WTC11 (cell line): ENCODE data around the gene NAV2. TPM values are rescaled to one million over a fixed set of nuclear protein-coding genes. Genes with fewer than 3 reads are reported as not detected.

Experiments used
- ATAC-seq: fragments of 200-7000 bp; cut with Tn5 transposase; 2 replicates; pipeline ENCODE4 v1.10.0; 2021; ENCODE audit warnings: mild to moderate bottlenecking, moderate library complexity
- CTCF ChIA-PET: fragments of 300-600 bp; sonication (Branson Sonifier 250); formaldehyde crosslinking; loops from one replicate; lab custom pipeline; 2021; ENCODE audit warnings: antibody characterized with exemption; lab: Charles Lee
- POLR2A ChIA-PET: fragments of 350-600 bp; sonication (Branson Sonifier 250); formaldehyde crosslinking; loops from one replicate; lab custom pipeline; 2021; ENCODE audit warnings: antibody characterized with exemption; lab: Charles Lee
- DNase-seq: peaks from one replicate; pipeline ENCODE4 v3.0.0; 2021; ENCODE audit warnings: low spot score
- H3K27ac Mint-ChIP-seq: 2 replicates; pipeline ENCODE4 v1.8.0; 2021; ENCODE audit warnings: mixed read lengths
- H3K27me3 Mint-ChIP-seq: 2 replicates; pipeline ENCODE4 v1.8.0; 2021; ENCODE audit warnings: low read depth, mild to moderate bottlenecking, moderate library complexity, mixed read lengths
- H3K36me3 Mint-ChIP-seq: 2 replicates; pipeline ENCODE4 v1.8.0; 2021; ENCODE audit warnings: mixed read lengths
- H3K4me1 Mint-ChIP-seq: 2 replicates; pipeline ENCODE4 v1.8.0; 2022; ENCODE audit warnings: mixed read lengths
- H3K4me3 Mint-ChIP-seq: 2 replicates; pipeline ENCODE4 v1.8.0; 2021; ENCODE audit warnings: mild to moderate bottlenecking, moderate library complexity, mixed read lengths
- H3K9me3 Mint-ChIP-seq: 2 replicates; pipeline ENCODE4 v1.8.0; 2021; ENCODE audit warnings: mixed read lengths
- ATF1 ChIP-seq: sonication (generic); formaldehyde crosslinking; IDR thresholded peaks from 2 replicates; pipeline ENCODE4 v1.8.1; 2023; ENCODE audit warnings: mild to moderate bottlenecking, moderate library complexity, missing genetic modification reagents
- ATF6 ChIP-seq: sonication (generic); formaldehyde crosslinking; IDR thresholded peaks from 2 replicates; pipeline ENCODE4 v1.8.1; 2023; ENCODE audit warnings: mild to moderate bottlenecking, missing genetic modification reagents
- CDX4 ChIP-seq: fragments of 250-450 bp; sonication (Bioruptor Pico); IDR thresholded peaks from 2 replicates; pipeline ENCODE4 v1.9.0; 2021; ENCODE audit warnings: moderate library complexity, mild to moderate bottlenecking, inconsistent platforms, borderline replicate concordance
- CREB1 ChIP-seq: sonication (generic); formaldehyde crosslinking; IDR thresholded peaks from 2 replicates; pipeline ENCODE4 v1.8.0; 2023; ENCODE audit warnings: mild to moderate bottlenecking, missing genetic modification reagents
- ESRRA ChIP-seq: sonication (generic); formaldehyde crosslinking; IDR thresholded peaks from 2 replicates; pipeline ENCODE4 v1.8.1; 2022; ENCODE audit warnings: mild to moderate bottlenecking, missing genetic modification reagents, borderline replicate concordance
- GABPB1 ChIP-seq: sonication (generic); formaldehyde crosslinking; IDR thresholded peaks from 2 replicates; pipeline ENCODE4 v1.8.1; 2023; ENCODE audit warnings: mild to moderate bottlenecking, missing genetic modification reagents
- GRHL2 ChIP-seq: fragments of 250-450 bp; sonication (Bioruptor Pico); IDR thresholded peaks from 2 replicates; pipeline ENCODE4 v1.8.0; 2022; ENCODE audit warnings: mild to moderate bottlenecking, moderate library complexity; ENCODE audit not compliant: insufficient replicate concordance, severe bottlenecking
- IRF1 ChIP-seq: sonication (generic); formaldehyde crosslinking; IDR thresholded peaks from 2 replicates; pipeline ENCODE4 v1.8.0; 2023; ENCODE audit warnings: missing genetic modification reagents
- JUN ChIP-seq: sonication (generic); formaldehyde crosslinking; IDR thresholded peaks from 2 replicates; pipeline ENCODE4 v1.8.0; 2023; ENCODE audit warnings: mild to moderate bottlenecking, missing genetic modification reagents
- MAX ChIP-seq: sonication (generic); formaldehyde crosslinking; IDR thresholded peaks from 2 replicates; pipeline ENCODE4 v1.8.0; 2022; ENCODE audit warnings: mild to moderate bottlenecking, missing genetic modification reagents
- MXD4 ChIP-seq: fragments of 250-450 bp; sonication (Bioruptor Pico); IDR thresholded peaks from 2 replicates; pipeline ENCODE4 v1.8.0; 2021; ENCODE audit warnings: mild to moderate bottlenecking, moderate library complexity, borderline replicate concordance
- MYBL2 ChIP-seq: sonication (generic); formaldehyde crosslinking; IDR thresholded peaks from 2 replicates; pipeline ENCODE4 v1.8.1; 2023; ENCODE audit warnings: mild to moderate bottlenecking, moderate library complexity, missing genetic modification reagents
- NFATC4 ChIP-seq: fragments of 250-450 bp; sonication (Bioruptor Pico); IDR thresholded peaks from 2 replicates; pipeline ENCODE4 v1.9.0; 2021; ENCODE audit warnings: mild to moderate bottlenecking
- NFE2L1 ChIP-seq: sonication (generic); formaldehyde crosslinking; IDR thresholded peaks from 2 replicates; pipeline ENCODE4 v1.8.1; 2023; ENCODE audit warnings: missing genetic modification reagents
- NR1H2 ChIP-seq: sonication (generic); formaldehyde crosslinking; IDR thresholded peaks from 2 replicates; pipeline ENCODE4 v1.9.0; 2021; ENCODE audit warnings: mild to moderate bottlenecking, moderate library complexity, missing genetic modification reagents
- SMAD3 ChIP-seq: sonication (generic); formaldehyde crosslinking; IDR thresholded peaks from 2 replicates; pipeline ENCODE4 v1.8.0; 2022; ENCODE audit warnings: missing genetic modification reagents, mild to moderate bottlenecking, borderline replicate concordance
- USF1 ChIP-seq: sonication (generic); formaldehyde crosslinking; IDR thresholded peaks from 2 replicates; pipeline ENCODE4 v1.8.0; 2022; ENCODE audit warnings: mild to moderate bottlenecking, missing genetic modification reagents
- ZNF138 ChIP-seq: sonication (generic); formaldehyde crosslinking; conservative IDR thresholded peaks from 2 replicates; pipeline ENCODE4 v1.8.1; 2022; ENCODE audit warnings: mild to moderate bottlenecking, moderate library complexity, missing genetic modification reagents
- ZNF232 ChIP-seq: sonication (generic); formaldehyde crosslinking; IDR thresholded peaks from 2 replicates; pipeline ENCODE4 v1.8.0; 2022; ENCODE audit warnings: mild to moderate bottlenecking, missing genetic modification reagents
- ZNF416 ChIP-seq: fragments of 250-450 bp; sonication (Bioruptor Pico); IDR thresholded peaks from 2 replicates; pipeline ENCODE4 v1.9.0; 2021; ENCODE audit warnings: mild to moderate bottlenecking, inconsistent platforms
- ZNF423 ChIP-seq: fragments of 250-450 bp; sonication (Bioruptor Pico); IDR thresholded peaks from 2 replicates; pipeline ENCODE4 v2.1.2; 2022; ENCODE audit warnings: mild to moderate bottlenecking, moderate library complexity
- ZNF671 ChIP-seq: fragments of 250-450 bp; sonication (Bioruptor Pico); IDR thresholded peaks from 2 replicates; pipeline ENCODE4 v1.8.0; 2021; ENCODE audit warnings: mild to moderate bottlenecking
- total RNA-seq: library from RNA; stranded (reverse); gene quantifications from 3 replicates; pipeline ENCODE4 v1.2.3, GENCODE V29; 2021
- TF ChIP-seq, protein P1 (sequence below): fragments of 250-450 bp; sonication (Bioruptor Pico); IDR thresholded peaks from 2 replicates; pipeline ENCODE4 v1.8.0; 2021; ENCODE audit warnings: mild to moderate bottlenecking
- TF ChIP-seq, protein P2 (sequence below): sonication (generic); formaldehyde crosslinking; IDR thresholded peaks from 2 replicates; pipeline ENCODE4 v1.8.1; 2022; ENCODE audit warnings: low read depth, missing genetic modification reagents, borderline replicate concordance

The NAV2 gene
- total RNA-seq, 1 experiment from 2014 or later, result 42.8 TPM

GRCh38 chr11:19994672-19995071, 282.0 kb downstream of the NAV2 start (continued):
- TF ChIP-seq USF1 (CRISPR knock-in tag) (no peak), ZNF671 (CRISPR knock-in tag) (no peak), MYBL2 (CRISPR knock-in tag) (no peak), ZNF416 (CRISPR knock-in tag) (no peak)

GRCh38 chr11:19995145-19995544, 282.5 kb downstream of the NAV2 start:
- POLR2A ChIA-PET, result no interaction called here
- DNase-seq (no peak), ATAC-seq (no peak)
- H3K36me3 Mint-ChIP-seq, result peaks cover 17% of the 10 kb centered on the region
- H3K4me1 Mint-ChIP-seq, result peaks cover 25% of the 10 kb centered on the region
- no peak overlapping the region for H3K27ac Mint-ChIP-seq
- TF ChIP-seq CDX4 (CRISPR knock-in tag) (no peak), CREB1 (CRISPR knock-in tag) (no peak), ZNF138 (CRISPR knock-in tag) (no peak), GRHL2 (CRISPR knock-in tag) (no peak), NR1H2 (CRISPR knock-in tag) (no peak), GABPB1 (CRISPR knock-in tag) (peak; percentile 66)
- no peak overlapping the region for H3K4me3 Mint-ChIP-seq
- H3K9me3 Mint-ChIP-seq, result peaks cover 10% of the 10 kb centered on the region
- H3K27me3 Mint-ChIP-seq, result peaks cover 42% of the 10 kb centered on the region
- CTCF ChIA-PET, result interaction anchor here (0.9 kb wide), 1 partner anchor 615 kb away, joined by 3 read pairs; no protein-coding TSS in a partner anchor

GRCh38 chr11:19996571-19996970, 283.9 kb downstream of the NAV2 start:
- DNase-seq, result no peak
- POLR2A ChIA-PET, result no interaction called here
- peaks cover 10% of the 10 kb centered on the region for H3K9me3 Mint-ChIP-seq
- ATAC-seq, result no peak
- peaks cover 37% of the 10 kb centered on the region for H3K4me1 Mint-ChIP-seq
- H3K4me3 Mint-ChIP-seq, result no peak overlapping the region
- TF ChIP-seq ZNF423 (CRISPR knock-in tag) (no peak), CDX4 (CRISPR knock-in tag) (no peak), NFATC4 (CRISPR knock-in tag) (no peak), NFE2L1 (CRISPR knock-in tag) (no peak), SMAD3 (no peak), IRF1 (CRISPR knock-in tag) (no peak)
- peaks cover 53% of the 10 kb centered on the region for H3K27me3 Mint-ChIP-seq
- CTCF ChIA-PET, result interaction anchor here (2.7 kb wide), 1 partner anchor 43 kb away, joined by 10 read pairs; no protein-coding TSS in a partner anchor
- no peak overlapping the region for H3K27ac Mint-ChIP-seq
- H3K36me3 Mint-ChIP-seq, result peaks cover 17% of the 10 kb centered on the region

DNA sequence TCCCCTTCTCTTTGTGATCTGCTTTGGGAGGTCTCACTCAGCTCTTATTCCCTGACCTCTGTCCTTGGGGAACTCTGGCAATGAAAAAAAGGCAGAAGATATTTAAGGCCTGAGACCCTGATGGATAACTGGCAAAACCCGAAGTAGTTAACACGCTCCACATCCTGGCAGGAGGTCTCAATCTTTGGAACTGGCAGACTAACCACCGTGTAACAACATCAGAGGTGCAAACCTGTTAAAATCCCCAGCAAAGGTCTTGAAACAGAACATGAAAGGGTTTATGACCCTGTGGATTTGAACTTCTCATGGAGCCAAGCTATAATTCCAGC, 287.3 kb downstream of the NAV2 start:
- CTCF ChIA-PET, result interaction anchor here (0.9 to 2.0 kb wide), 10 partner anchors 10 to 133 kb away, joined by 3 to 23 read pairs (median 6); no protein-coding TSS in a partner anchor
- TF ChIP-seq ESRRA (CRISPR knock-in tag) (no peak), SMAD3 (no peak), ZNF671 (CRISPR knock-in tag) (no peak), JUN (CRISPR knock-in tag) (no peak), ZNF232 (no peak), MXD4 (no peak), ATF1 (CRISPR knock-in tag) (no peak), ATF6 (no peak), MAX (CRISPR knock-in tag) (no peak)
- TF ChIP-seq, protein P1, sequence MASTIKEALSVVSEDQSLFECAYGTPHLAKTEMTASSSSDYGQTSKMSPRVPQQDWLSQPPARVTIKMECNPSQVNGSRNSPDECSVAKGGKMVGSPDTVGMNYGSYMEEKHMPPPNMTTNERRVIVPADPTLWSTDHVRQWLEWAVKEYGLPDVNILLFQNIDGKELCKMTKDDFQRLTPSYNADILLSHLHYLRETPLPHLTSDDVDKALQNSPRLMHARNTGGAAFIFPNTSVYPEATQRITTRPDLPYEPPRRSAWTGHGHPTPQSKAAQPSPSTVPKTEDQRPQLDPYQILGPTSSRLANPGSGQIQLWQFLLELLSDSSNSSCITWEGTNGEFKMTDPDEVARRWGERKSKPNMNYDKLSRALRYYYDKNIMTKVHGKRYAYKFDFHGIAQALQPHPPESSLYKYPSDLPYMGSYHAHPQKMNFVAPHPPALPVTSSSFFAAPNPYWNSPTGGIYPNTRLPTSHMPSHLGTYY, result no peak
- TF ChIP-seq, protein P2, sequence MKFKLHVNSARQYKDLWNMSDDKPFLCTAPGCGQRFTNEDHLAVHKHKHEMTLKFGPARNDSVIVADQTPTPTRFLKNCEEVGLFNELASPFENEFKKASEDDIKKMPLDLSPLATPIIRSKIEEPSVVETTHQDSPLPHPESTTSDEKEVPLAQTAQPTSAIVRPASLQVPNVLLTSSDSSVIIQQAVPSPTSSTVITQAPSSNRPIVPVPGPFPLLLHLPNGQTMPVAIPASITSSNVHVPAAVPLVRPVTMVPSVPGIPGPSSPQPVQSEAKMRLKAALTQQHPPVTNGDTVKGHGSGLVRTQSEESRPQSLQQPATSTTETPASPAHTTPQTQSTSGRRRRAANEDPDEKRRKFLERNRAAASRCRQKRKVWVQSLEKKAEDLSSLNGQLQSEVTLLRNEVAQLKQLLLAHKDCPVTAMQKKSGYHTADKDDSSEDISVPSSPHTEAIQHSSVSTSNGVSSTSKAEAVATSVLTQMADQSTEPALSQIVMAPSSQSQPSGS (CRISPR knock-in tag), result no peak

More for the DNA sequence above, 287.3 kb downstream of the NAV2 start:
- no peaks in the 10 kb centered on the region; the same call in 1 of the 2 replicates for H3K36me3 Mint-ChIP-seq
- peaks cover 58% of the 10 kb centered on the region for H3K4me1 Mint-ChIP-seq
- peak overlapping the region; percentile 34 for H3K27ac Mint-ChIP-seq
- peaks cover 76% of the 10 kb centered on the region for H3K27me3 Mint-ChIP-seq
- DNase-seq (no peak), ATAC-seq (no peak)
- peak overlapping the region; percentile 31 for H3K4me3 Mint-ChIP-seq
- POLR2A ChIA-PET, result interaction anchor here (0.6 to 1.9 kb wide), 7 partner anchors 20 to 46 kb away, joined by 3 to 8 read pairs (median 4); no protein-coding TSS in a partner anchor
- no peaks in the 10 kb centered on the region for H3K9me3 Mint-ChIP-seq
